ENCODE measurements around the gene TNFRSF1A.

The TNFRSF1A gene

GRCh38 chr12:6341417-6342139 lies at the start of gene TNFRSF1A:
Gene TNFRSF1A (minus strand): TSS chr12:6342076. CDS start chr12:6341814, 262 bp downstream.
- DNase-seq = no peak

DNA sequence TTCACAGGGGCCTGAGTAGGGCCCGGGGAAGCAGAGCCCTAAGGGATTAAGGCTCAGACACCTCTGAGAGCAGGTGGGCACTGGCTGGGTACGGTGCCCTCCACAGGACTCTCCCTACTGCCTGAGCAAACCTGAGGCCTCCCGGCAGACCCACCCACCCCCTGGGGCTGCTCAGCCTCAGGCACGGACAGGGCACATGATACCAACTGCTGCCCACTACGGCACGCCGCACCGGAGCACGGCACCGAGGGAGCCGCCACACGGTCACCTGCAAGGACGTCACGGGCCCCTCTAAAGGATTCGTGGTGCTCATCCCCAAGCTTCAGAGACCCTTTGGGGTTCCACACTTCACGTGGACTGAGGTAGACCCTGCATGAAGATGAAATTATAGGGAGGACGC lies 49.1 kb upstream of the TNFRSF1A start:
- no peak for DNase-seq

DNA sequence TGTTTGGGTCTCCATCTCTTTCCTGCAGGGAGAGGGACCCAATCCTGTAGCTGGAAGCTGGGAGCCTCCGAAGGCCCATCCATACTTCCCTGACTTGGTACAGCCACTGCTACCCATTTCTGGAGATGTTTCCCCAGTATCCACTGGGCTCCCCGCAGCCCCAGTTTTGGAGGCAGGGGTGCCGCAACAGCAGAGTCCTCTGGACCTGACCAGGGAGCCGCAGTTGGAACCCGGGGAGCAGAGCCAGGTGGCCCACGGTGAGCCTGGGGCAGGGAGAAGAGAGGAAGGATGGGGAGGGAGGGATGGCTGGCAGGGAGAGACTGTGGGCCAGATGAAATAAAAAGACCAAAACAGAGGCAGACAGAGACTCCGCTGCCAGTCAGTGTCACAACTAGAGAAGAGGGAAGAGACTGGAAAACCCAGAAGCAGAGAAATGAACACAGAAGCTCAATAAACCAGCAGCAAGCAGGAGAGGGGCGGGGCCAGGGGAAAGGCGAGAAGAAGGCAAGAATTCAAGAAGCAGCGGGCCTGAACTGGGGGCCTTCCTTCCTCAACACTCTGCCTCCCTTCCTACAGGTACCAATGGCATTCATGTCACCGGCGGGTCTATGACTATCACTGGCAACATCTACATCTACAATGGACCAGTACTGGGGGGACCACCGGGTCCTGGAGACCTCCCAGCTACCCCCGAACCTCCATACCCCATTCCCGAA lies 48.4 kb upstream of the TNFRSF1A start:
- DNase-seq = no peak

DNA sequence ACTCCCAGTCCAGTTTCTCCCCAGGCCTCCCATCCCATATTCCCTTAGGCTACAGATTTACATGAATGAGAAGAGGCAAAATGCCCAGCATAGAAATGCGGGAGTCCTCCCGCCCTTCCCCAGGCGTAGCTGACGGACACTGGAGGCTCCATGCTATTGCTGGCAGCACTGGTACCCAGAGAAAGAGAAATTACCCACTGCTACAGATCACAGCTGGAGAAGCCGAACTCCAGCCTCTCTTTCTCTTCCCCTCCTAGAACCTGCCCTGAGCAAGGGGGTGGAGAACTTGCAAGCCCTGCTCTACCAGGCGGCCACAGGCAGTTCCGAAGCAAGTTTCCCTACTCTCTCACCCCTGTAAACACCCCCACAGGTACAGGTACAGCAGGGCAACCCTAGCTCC lies 45.7 kb upstream of the TNFRSF1A start:
- DNase-seq = no peak

GRCh38 chr12:6386491-6386890 lies 44.6 kb upstream of the TNFRSF1A start:
- no peak for DNase-seq

DNA sequence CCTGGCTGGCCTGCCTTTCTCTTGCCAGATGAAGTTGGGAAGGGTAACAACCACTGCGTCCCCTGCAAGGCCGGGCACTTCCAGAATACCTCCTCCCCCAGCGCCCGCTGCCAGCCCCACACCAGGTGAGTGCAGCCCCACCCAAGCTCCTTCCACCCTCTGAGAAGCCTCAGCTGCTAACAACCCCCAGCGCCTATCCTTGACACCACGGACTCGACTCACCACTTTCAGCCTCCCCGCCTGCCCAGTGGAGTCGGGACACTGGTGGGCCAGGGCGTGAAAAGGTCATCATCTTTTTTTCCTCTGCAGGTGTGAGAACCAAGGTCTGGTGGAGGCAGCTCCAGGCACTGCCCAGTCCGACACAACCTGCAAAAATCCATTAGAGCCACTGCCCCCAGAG lies 44.2 kb upstream of the TNFRSF1A start:
- no peak for DNase-seq

- DNase-seq = no peak
These were observed 42.9 kb upstream of the TNFRSF1A start for GRCh38 chr12:6384499-6385436.

DNA sequence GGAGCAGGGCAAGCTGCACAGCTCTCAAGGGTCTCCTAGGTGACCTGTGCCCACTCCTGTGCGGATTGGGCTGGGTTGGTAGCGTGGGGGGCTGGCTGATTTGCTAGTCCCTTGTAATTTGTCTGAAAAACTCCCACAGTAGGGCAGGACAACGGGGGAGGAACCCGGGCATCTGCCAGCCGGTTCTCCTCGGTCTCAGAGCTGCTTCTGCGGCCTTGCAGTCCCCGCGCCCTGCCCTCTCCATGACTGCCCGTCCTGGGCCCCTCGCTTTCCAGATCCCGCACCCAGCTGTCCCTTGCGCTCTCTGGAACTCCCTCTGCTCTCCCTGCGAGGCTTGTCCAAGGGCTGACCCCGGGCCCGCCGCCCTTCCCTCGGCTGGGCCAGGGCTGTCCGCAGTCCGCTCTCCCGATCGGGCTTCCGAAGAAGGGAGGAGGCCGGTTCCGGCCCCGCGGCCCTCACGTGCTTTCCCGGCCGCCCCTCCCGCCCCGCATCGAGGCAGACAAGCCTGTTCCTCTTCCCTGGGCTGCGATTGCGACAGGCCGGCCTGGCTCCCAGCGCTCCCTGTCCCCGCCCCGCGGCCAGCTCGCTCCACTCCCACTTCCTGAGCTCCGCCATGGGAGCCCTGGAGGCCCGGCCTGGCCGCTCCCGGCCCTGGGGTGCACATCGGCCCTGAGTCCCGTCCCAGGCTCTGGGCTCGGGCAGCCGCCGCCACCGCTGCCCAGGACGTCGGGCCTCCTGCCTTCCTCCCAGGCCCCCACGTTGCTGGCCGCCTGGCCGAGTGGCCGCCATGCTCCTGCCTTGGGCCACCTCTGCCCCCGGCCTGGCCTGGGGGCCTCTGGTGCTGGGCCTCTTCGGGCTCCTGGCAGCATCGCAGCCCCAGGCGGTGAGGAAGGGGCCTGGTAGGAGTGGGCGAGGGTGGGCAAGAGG lies 42.0 kb upstream of the TNFRSF1A start, which contains the start of gene LTBR:
TSS of gene LTBR (plus strand) at position 591 of the 927 bp plus-strand sequence. CDS start at position 788, 197 bp downstream.
- no peak for DNase-seq

DNA sequence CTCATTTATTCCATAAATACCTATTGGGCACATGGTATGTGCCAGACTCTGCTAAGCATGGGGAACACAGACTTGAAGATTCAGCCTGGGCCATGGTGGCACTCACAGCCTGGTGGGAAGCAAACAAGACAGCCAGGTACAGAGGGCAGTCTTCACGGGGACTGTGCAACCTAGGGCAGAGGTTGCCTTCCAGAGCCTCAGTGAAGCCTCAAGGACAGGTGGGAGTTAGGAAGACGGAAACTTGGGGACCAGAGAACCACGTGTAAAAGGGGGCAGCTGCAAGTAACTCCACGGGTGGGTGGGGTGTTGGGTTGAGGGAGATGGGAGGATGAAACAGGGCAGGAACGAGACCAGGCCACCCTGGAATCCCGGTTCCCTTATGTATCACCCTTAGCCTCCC lies 41.1 kb upstream of the TNFRSF1A start:
- DNase-seq = no peak

- DNase-seq = no peak
These were observed 40.5 kb upstream of the TNFRSF1A start for GRCh38 chr12:6382371-6382770.

- DNase-seq = no peak
These were observed 38.6 kb upstream of the TNFRSF1A start for GRCh38 chr12:6380141-6381121.

DNA sequence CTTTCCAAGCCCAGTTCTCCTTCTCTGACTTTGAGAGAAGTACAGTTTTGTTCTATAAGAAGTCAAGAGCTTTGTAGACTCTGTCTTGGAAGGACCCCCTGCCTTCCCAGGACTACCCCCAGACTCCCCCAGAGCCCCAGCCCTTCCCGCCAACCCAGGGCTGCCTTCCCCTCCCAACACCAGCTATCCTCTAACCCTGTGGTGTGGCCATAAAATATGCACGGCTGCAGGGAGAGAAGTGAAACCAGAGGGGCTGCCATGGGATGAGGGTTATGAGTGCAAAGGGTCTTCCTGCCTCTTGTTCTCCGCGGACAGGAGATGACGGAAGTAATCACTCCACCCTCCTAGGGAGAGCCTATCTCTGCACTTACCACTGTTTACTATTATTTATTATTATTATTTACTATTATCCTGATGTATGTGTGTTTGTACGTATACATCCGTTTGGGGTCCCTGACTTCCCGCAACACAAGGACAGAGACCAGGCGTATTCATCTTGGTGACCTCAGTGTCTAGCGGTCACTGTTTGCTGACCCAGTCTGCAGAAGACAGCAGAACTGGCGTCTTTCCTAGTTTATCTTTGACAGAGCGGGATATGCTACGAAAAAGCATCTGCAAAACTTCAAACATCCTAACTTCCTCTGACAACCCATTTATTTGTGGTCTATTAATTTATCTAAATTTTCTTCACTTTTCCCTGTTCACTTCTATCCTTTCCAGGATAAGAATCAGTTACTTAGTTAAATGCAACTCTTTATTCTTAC lies 37.0 kb upstream of the TNFRSF1A start:
- DNase-seq = no peak

DNA sequence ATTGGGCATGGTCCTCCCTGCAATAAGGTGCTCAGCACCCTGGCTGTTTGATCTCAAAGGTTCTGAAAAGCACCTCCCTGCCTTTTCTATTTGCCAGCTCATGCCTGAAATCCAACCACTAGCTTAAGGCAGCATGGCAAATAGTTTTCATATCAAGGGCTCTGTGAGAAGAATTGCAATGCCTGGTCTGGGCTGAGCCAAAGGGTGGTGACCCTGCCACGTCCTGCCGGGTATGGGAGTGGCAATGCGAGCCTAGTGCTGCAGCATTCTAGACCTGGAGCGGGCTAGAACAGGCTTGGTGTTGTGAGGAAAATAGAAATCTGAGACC lies 35.8 kb upstream of the TNFRSF1A start:
- no peak for DNase-seq

GRCh38 chr12:6376870-6377666 lies 35.2 kb upstream of the TNFRSF1A start:
- no peak for DNase-seq

- no peak for DNase-seq
These were observed 34.4 kb upstream of the TNFRSF1A start for GRCh38 chr12:6376079-6376869.

GRCh38 chr12:6375269-6376078 lies 33.6 kb upstream of the TNFRSF1A start, which contains the start of gene SCNN1A:
Gene SCNN1A (minus strand): TSS chr12:6375563. CDS start chr12:6374783, 780 bp downstream.
- no peak for DNase-seq

GRCh38 chr12:6374786-6375160 lies 32.9 kb upstream of the TNFRSF1A start:
- no peak for DNase-seq

All from activated CD4-positive, CD25-positive, alpha-beta regulatory T cell (primary cell).